Erythroblast (primary cell): ENCODE measurements around the gene RABL2A.

Experiments used
- GATA1 ChIP-seq: IDR thresholded peaks from 2 replicates; pipeline ENCODE4 v1.6.1; 2011; ENCODE audit warnings: low read depth, mild to moderate bottlenecking, control low read depth, low read length, moderate library complexity
- POLR2A ChIP-seq: IDR thresholded peaks from 2 replicates; pipeline ENCODE4 v1.6.1; 2011; ENCODE audit warnings: mild to moderate bottlenecking, low read length

GRCh38 chr2:113602869-113603466 lies 24.1 kb upstream of the RABL2A start:
- TF ChIP-seq POLR2A (no peak), GATA1 (no peak)
